ENCODE data around the gene TFDP1.

DNA sequence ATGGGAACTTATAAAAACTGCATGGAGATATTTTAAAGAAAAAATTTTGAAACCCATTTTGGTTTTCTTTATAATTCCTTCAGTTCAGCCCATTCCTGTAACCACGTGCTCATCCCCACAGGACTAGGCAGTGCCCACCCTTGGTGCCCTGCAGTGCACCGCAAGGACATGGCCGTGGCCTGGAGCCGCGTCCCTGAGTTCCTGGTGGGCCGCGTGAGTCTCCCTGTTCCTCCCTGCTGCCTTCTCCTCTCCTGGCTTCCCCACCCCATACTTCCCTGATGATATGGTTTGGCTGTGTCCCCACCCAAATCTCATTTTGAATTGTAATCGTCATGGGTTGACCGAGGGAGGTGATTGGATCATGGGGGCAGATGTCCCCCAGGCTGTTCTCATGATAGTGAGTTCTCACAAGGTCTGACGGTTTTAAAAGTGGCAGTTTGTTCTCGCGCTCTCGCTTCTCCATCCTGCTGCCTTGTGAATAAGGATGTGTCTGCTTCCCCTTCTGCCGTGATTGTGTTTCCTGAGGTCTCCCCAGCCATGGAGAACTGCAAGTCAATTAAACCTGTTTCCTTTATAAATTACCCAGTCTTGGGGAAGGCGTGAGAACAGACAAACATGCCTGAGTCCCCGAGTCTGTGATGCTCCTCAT lies 31.6 kb upstream of the TFDP1 start:
- TF ChIP-seq, protein P1, sequence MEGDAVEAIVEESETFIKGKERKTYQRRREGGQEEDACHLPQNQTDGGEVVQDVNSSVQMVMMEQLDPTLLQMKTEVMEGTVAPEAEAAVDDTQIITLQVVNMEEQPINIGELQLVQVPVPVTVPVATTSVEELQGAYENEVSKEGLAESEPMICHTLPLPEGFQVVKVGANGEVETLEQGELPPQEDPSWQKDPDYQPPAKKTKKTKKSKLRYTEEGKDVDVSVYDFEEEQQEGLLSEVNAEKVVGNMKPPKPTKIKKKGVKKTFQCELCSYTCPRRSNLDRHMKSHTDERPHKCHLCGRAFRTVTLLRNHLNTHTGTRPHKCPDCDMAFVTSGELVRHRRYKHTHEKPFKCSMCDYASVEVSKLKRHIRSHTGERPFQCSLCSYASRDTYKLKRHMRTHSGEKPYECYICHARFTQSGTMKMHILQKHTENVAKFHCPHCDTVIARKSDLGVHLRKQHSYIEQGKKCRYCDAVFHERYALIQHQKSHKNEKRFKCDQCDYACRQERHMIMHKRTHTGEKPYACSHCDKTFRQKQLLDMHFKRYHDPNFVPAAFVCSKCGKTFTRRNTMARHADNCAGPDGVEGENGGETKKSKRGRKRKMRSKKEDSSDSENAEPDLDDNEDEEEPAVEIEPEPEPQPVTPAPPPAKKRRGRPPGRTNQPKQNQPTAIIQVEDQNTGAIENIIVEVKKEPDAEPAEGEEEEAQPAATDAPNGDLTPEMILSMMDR (IDR thresholded peaks at IDR 0.05) = no peak
- TF ChIP-seq POLR2A (IDR thresholded peaks at IDR 0.05) (no peak), POLR2AphosphoS5 (IDR thresholded peaks at IDR 0.05) (no peak)
